PC-3 (cell line): Measurements from ENCODE around the gene GFOD2. TPM values are rescaled to one million over a fixed set of nuclear protein-coding genes. Genes with fewer than 3 reads are reported as not detected.

Experiments used
- ATAC-seq: fragments of 200-7000 bp; cut with Tn5 transposase; 2 replicates; pipeline ENCODE4 v1.9.1; 2020; ENCODE audit warnings: mild to moderate bottlenecking, moderate library complexity
- BruUV-seq: library from RNA; stranded (reverse); fragments of 400-500 nt; replicated peaks from 2 replicates; lab custom pipeline; 2021; lab: Mats Ljungman, UMichigan
- CTCF ChIA-PET: fragments of 300-600 bp; sonication (Branson Sonifier 250); formaldehyde crosslinking; loops from one replicate; lab custom pipeline; 2022; ENCODE audit warnings: antibody characterized with exemption; lab: Charles Lee
- POLR2A ChIA-PET: fragments of 300-600 bp; sonication (Branson Sonifier 250); formaldehyde crosslinking; loops from one replicate; lab custom pipeline; 2022; ENCODE audit warnings: antibody characterized with exemption; ENCODE audit not compliant: unreplicated experiment; lab: Charles Lee
- DNase-seq: peaks from one replicate; pipeline ENCODE4 v3.0.0-alpha.2; 2015
- H2AFZ ChIP-seq: fragments of 300-600 bp; sonication (generic); 2 replicates; pipeline ENCODE4 v1.6.0; 2016; ENCODE audit warnings: antibody characterized with exemption, low read length
- H3F3A ChIP-seq: fragments of 300-600 bp; sonication (generic); one replicate; pipeline ENCODE4 v1.6.0; 2017; ENCODE audit warnings: antibody characterized with exemption, low read length, control low read depth, mild to moderate bottlenecking; ENCODE audit not compliant: unreplicated experiment
- H3K27ac ChIP-seq: fragments of 300-600 bp; sonication (generic); 2 replicates; pipeline ENCODE4 v1.5.1; 2016; ENCODE audit warnings: mild to moderate bottlenecking, low read length
- H3K27me3 ChIP-seq: fragments of 300-600 bp; sonication (generic); 2 replicates; pipeline ENCODE4 v1.6.1; 2016; ENCODE audit warnings: low read length, mixed read lengths
- H3K36me3 ChIP-seq: fragments of 300-600 bp; sonication (generic); 2 replicates; pipeline ENCODE4 v1.6.1; 2016; ENCODE audit warnings: low read depth, mixed run types, low read length, mixed read lengths
- H3K4me1 ChIP-seq: fragments of 300-600 bp; sonication (generic); 2 replicates; pipeline ENCODE4 v1.5.1; 2016; ENCODE audit warnings: low read length; ENCODE audit not compliant: insufficient read depth
- H3K4me2 ChIP-seq: fragments of 300-600 bp; sonication (generic); 2 replicates; pipeline ENCODE4 v1.6.0; 2016; ENCODE audit warnings: low read length
- H3K4me3 ChIP-seq: fragments of 300-600 bp; sonication (generic); 2 replicates; pipeline ENCODE4 v1.5.1; 2016; ENCODE audit warnings: mild to moderate bottlenecking, low read length, mixed read lengths
- H3K79me2 ChIP-seq: fragments of 300-600 bp; sonication (generic); 2 replicates; pipeline ENCODE4 v1.6.1; 2017; ENCODE audit warnings: low read length, mixed read lengths
- H3K9ac ChIP-seq: fragments of 300-600 bp; sonication (generic); 2 replicates; pipeline ENCODE4 v1.6.0; 2016; ENCODE audit warnings: mild to moderate bottlenecking, low read length
- H3K9me2 ChIP-seq: fragments of 300-600 bp; sonication (generic); replicated peaks from 2 replicates; pipeline ENCODE4 v1.6.1; 2016; ENCODE audit warnings: mixed run types, low read length, mixed read lengths
- H3K9me3 ChIP-seq: fragments of 300-600 bp; sonication (generic); 2 replicates; pipeline ENCODE4 v1.6.1; 2016; ENCODE audit warnings: low read length, mixed read lengths
- H4K20me1 ChIP-seq: fragments of 300-600 bp; sonication (generic); 2 replicates; pipeline ENCODE4 v1.6.1; 2016; ENCODE audit warnings: low read length, mixed read lengths
- EZH2 ChIP-seq: fragments of 300-600 bp; sonication (generic); IDR thresholded peaks from one replicate; pipeline ENCODE4 v1.6.1; 2017; ENCODE audit warnings: antibody characterized with exemption, mild to moderate bottlenecking, low read length; ENCODE audit not compliant: unreplicated experiment
- EZH2phosphoT487 ChIP-seq: fragments of 300-600 bp; sonication (generic); IDR thresholded peaks from 2 replicates; pipeline ENCODE4 v1.6.1; 2018; ENCODE audit warnings: mild to moderate bottlenecking, antibody characterized with exemption, low read length, borderline replicate concordance
- intact Hi-C: fragments of 100-400 bp; cut with micrococcal nuclease; formaldehyde crosslinking; loops from 2 replicates; pipeline ENCODE4 v1.9.0; 2023
- total RNA-seq: library from RNA; depleted of rRNA; stranded (reverse); fragments of >200 nt; gene quantifications from 2 replicates; pipeline ENCODE4 v1.2.3, GENCODE V29; 2014
- TF ChIP-seq, protein P1 (sequence below): fragments of 300-600 bp; sonication (generic); conservative IDR thresholded peaks from 2 replicates; pipeline ENCODE4 v1.5.1; 2017; ENCODE audit warnings: antibody characterized with exemption, low read depth, mild to moderate bottlenecking, low read length

GFOD2 gene
- total RNA-seq, 1 experiment from 2014 or later: 21.8 TPM

DNA sequence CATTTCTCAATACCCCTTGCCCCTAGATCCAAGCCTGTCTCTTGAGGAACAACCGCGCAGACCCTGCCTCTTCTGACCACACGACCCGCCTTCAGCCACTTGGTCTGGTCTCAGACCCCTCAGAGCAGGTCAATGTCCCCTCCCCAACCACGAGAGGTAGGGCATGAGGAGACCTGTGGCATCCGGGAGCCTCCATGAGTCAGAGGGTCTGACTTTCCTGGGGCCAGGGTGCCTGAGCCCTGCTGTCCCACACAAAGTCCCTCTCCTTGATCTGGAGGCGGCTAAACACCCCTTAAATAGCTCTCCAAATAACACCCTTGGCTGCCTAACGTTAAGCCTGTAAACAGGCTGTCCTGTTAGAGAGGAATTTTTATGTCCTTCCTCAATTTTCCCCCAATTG, 69.1 kb downstream of the GFOD2 start:
- Histone ChIP-seq H3K27ac (no peak overlapping the region), H2AFZ (no peak overlapping the region), H3K4me3 (no peak overlapping the region), H3F3A (no peaks in the 10 kb centered on the region), H4K20me1 (no peaks in the 10 kb centered on the region), H3K9ac (no peak overlapping the region), H3K36me3 (no peaks in the 10 kb centered on the region), H3K4me2 (no peak overlapping the region), H3K79me2 (no peaks in the 10 kb centered on the region), H3K9me3 (no peaks in the 10 kb centered on the region), H3K4me1 (no peaks in the 10 kb centered on the region; the same call in 1 of the 2 replicates), H3K9me2 (no peaks in the 10 kb centered on the region), H3K27me3 (no peaks in the 10 kb centered on the region)
- ATAC-seq: no peak
- TF ChIP-seq EZH2: no peak
- TF ChIP-seq EZH2phosphoT487: no peak
- TF ChIP-seq, protein P1, sequence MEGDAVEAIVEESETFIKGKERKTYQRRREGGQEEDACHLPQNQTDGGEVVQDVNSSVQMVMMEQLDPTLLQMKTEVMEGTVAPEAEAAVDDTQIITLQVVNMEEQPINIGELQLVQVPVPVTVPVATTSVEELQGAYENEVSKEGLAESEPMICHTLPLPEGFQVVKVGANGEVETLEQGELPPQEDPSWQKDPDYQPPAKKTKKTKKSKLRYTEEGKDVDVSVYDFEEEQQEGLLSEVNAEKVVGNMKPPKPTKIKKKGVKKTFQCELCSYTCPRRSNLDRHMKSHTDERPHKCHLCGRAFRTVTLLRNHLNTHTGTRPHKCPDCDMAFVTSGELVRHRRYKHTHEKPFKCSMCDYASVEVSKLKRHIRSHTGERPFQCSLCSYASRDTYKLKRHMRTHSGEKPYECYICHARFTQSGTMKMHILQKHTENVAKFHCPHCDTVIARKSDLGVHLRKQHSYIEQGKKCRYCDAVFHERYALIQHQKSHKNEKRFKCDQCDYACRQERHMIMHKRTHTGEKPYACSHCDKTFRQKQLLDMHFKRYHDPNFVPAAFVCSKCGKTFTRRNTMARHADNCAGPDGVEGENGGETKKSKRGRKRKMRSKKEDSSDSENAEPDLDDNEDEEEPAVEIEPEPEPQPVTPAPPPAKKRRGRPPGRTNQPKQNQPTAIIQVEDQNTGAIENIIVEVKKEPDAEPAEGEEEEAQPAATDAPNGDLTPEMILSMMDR: no peak
- ChIA-PET CTCF (no interaction called here), POLR2A (no interaction called here)
- no TSS peak for BruUV-seq
- DNase-seq: no peak
- intact Hi-C loops: no loop called here

DNA sequence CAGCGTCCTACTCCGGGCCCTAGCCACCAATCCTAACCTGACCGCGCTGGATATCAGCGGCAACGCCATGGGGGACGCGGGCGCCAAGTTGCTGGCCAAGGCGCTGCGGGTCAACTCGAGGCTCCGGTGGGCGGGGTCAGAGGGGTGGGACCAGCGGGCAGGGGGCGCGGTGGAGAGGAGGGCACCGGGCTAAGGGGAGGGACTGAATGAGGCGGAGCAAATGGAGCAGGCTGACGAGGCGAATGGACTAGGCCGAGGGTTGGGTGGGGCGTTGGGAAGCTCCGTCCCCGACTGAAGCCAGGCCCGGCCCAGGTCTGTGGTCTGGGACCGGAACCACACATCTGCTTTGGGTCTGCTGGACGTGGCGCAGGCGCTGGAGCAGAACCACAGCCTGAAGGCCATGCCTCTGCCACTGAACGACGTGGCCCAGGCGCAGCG, 69.6 kb downstream of the GFOD2 start:
- Histone ChIP-seq H3K9me3 (no peaks in the 10 kb centered on the region), H3F3A (no peaks in the 10 kb centered on the region), H3K4me3 (no peak overlapping the region), H3K9me2 (no peaks in the 10 kb centered on the region), H3K79me2 (no peaks in the 10 kb centered on the region), H3K27ac (no peak overlapping the region), H2AFZ (no peak overlapping the region), H3K4me2 (no peak overlapping the region), H3K27me3 (no peaks in the 10 kb centered on the region), H3K9ac (no peak overlapping the region), H4K20me1 (no peaks in the 10 kb centered on the region), H3K36me3 (no peaks in the 10 kb centered on the region), H3K4me1 (no peaks in the 10 kb centered on the region; the same call in 1 of the 2 replicates)
- DNase-seq (no peak), ATAC-seq (no peak)
- BruUV-seq: no TSS peak
- intact Hi-C loops: no loop called here
- TF ChIP-seq, protein P1: no peak
- TF ChIP-seq EZH2phosphoT487 (no peak), EZH2 (no peak)
- ChIA-PET CTCF (no interaction called here), POLR2A (no interaction called here)

DNA sequence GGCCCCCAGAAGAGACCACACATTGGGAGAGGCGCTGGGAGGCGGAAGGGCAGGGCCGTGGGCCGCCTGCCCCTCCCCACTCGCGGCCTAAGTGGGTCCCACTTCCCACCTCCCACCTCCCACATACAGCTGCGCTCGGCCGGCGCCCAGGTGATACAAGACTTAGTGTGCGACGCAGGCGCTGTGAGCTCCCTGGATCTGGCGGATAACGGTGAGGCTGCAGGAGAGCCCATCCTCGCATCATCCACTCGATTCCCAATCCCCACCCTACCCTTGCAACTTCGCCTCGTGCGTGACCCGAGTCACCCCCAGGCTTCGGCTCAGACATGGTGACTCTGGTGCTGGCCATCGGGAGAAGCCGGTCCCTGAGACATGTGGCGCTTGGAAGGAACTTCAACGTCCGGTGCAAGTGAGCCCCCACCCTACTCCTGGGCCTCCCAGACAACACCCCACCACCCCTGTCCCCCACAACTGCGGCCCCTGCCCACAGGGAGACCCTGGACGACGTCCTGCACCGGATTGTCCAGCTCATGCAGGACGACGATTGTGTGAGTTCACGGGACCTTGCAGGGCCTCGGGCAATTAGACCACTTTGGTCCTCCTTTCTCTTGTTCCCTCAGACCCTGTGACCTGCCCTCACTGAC, 70.2 kb downstream of the GFOD2 start:
- H3K27me3 ChIP-seq: no peaks in the 10 kb centered on the region
- ATAC-seq (no peak), DNase-seq (no peak)
- TF ChIP-seq EZH2 (no peak), EZH2phosphoT487 (no peak)
- TF ChIP-seq, protein P1: no peak
- no peaks in the 10 kb centered on the region for H3F3A ChIP-seq
- no peaks in the 10 kb centered on the region for H3K9me3 ChIP-seq
- ChIA-PET CTCF (no interaction called here), POLR2A (no interaction called here)
- H4K20me1 ChIP-seq: no peaks in the 10 kb centered on the region
- no peaks in the 10 kb centered on the region for H3K79me2 ChIP-seq
- BruUV-seq: no TSS peak
- intact Hi-C loops: no loop called here
- no peak overlapping the region for H2AFZ ChIP-seq
- H3K4me3 ChIP-seq: no peak overlapping the region
- no peak overlapping the region for H3K9ac ChIP-seq
- no peaks in the 10 kb centered on the region for H3K36me3 ChIP-seq
- no peak overlapping the region for H3K4me2 ChIP-seq
- H3K9me2 ChIP-seq: no peaks in the 10 kb centered on the region
- H3K4me1 ChIP-seq: no peaks in the 10 kb centered on the region; the same call in 1 of the 2 replicates
- H3K27ac ChIP-seq: no peak overlapping the region
